ENCODE data around the gene TEX2. TPM values are rescaled to one million over a fixed set of nuclear protein-coding genes. Genes with fewer than 3 reads are reported as not detected.

TEX2 gene
- total and polyA plus RNA-seq, 8 donors = 20.1 to 38.2 (median 24.5) TPM

GRCh38 chr17:64150237-64151015 lies 112.6 kb downstream of the TEX2 start:
- peak overlapping the region; percentile 8 to 69 for H3K27ac ChIP-seq
- H3K4me3 ChIP-seq = no peak overlapping the region
- H3K4me1 ChIP-seq = peaks cover 32 to 68% of the 10 kb centered on the region in 2 donors
- no peaks in the 10 kb centered on the region for H3K27me3 ChIP-seq
- peaks cover 0 to 34% of the 10 kb centered on the region in 2 donors for H3K36me3 ChIP-seq
- H3K9me3 ChIP-seq = no peaks in the 10 kb centered on the region
- ATAC-seq (peak; percentile 15), DNase-seq (peak in 1 of 4 donors; percentile 60)
- intact Hi-C loops (cut with DNase I) = loop anchor here in 1 of 2 donors (10.0 kb wide), 1 partner anchor 114 kb away; the partner anchor contains the start of gene TEX2
- TF ChIP-seq, protein P1, sequence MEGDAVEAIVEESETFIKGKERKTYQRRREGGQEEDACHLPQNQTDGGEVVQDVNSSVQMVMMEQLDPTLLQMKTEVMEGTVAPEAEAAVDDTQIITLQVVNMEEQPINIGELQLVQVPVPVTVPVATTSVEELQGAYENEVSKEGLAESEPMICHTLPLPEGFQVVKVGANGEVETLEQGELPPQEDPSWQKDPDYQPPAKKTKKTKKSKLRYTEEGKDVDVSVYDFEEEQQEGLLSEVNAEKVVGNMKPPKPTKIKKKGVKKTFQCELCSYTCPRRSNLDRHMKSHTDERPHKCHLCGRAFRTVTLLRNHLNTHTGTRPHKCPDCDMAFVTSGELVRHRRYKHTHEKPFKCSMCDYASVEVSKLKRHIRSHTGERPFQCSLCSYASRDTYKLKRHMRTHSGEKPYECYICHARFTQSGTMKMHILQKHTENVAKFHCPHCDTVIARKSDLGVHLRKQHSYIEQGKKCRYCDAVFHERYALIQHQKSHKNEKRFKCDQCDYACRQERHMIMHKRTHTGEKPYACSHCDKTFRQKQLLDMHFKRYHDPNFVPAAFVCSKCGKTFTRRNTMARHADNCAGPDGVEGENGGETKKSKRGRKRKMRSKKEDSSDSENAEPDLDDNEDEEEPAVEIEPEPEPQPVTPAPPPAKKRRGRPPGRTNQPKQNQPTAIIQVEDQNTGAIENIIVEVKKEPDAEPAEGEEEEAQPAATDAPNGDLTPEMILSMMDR (IDR thresholded peaks at IDR 0.05) = no peak

- DNase-seq = no peak
- Histone ChIP-seq H3K9me3 (no peaks in the 10 kb centered on the region), H3K27ac (peak overlapping the region in 1 of 2 donors; percentile 88), H3K27me3 (no peaks in the 10 kb centered on the region), H3K4me1 (peaks cover 23 to 65% of the 10 kb centered on the region in 2 donors), H3K36me3 (peaks cover 0 to 28% of the 10 kb centered on the region in 2 donors), H3K4me3 (no peak overlapping the region)
- TF ChIP-seq, protein P1 (IDR thresholded peaks at IDR 0.05) = no peak
- intact Hi-C loops (cut with DNase I) = no loop called here
- no peak for ATAC-seq
These were observed 113.9 kb downstream of the TEX2 start for GRCh38 chr17:64149196-64149595.

GRCh38 chr17:64148699-64149098 lies 114.4 kb downstream of the TEX2 start:
- intact Hi-C loops (cut with DNase I) = no loop called here
- peak overlapping the region in 1 of 2 donors; percentile 88 for H3K27ac ChIP-seq

DNA sequence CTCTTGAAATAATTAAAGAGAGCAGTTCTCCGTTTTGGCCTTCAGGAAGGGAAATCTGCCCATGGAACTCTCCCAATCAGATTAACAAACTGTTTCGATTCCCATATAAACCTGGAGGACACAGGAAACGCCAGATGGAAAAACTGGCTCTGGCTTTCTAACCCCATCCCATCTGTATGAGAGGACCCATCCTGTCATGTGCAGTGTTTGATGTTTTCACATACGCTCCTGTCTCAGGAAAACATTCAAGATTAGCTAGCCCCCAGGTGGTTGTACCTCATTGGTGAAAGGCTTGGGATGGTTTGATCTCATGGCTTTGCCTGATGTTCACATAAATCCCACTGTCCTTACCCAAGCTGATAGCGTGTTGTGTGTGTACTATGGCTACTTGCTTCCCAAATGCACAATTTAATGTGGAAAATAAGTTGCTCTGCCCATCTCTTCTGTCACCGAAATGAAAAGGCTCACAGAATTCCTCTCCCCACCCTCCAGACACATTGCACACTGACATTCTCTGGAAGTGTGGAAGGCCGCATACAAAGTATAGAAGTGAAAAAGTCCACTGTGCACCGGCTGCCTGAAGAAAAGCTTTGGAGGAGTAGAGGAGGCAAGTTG lies 114.9 kb downstream of the TEX2 start:
- Histone ChIP-seq H3K27ac (peak overlapping the region in 1 of 2 donors; percentile 88), H3K9me3 (no peaks in the 10 kb centered on the region), H3K36me3 (peaks cover 0 to 19% of the 10 kb centered on the region in 2 donors), H3K27me3 (no peaks in the 10 kb centered on the region), H3K4me1 (peaks cover 20 to 54% of the 10 kb centered on the region in 2 donors), H3K4me3 (no peak overlapping the region)
- DNase-seq (no peak), ATAC-seq (no peak)
- TF ChIP-seq, protein P1 (IDR thresholded peaks at IDR 0.05) = no peak
- intact Hi-C loops (cut with DNase I) = no loop called here

More at GRCh38 chr17:64148699-64149098, 114.4 kb downstream of the TEX2 start:
- H3K27me3 ChIP-seq = no peaks in the 10 kb centered on the region
- TF ChIP-seq, protein P1 (IDR thresholded peaks at IDR 0.05) = no peak
- peaks cover 20 to 60% of the 10 kb centered on the region in 2 donors for H3K4me1 ChIP-seq
- no peak for ATAC-seq
- DNase-seq = no peak
- no peaks in the 10 kb centered on the region for H3K9me3 ChIP-seq
- no peak overlapping the region for H3K4me3 ChIP-seq
- peaks cover 0 to 24% of the 10 kb centered on the region in 2 donors for H3K36me3 ChIP-seq

Data from left lung (tissue), 10 donors.